ENCODE data around the gene IL1RAPL1. TPM values are rescaled to one million over a fixed set of nuclear protein-coding genes. Genes with fewer than 3 reads are reported as not detected.

Gene IL1RAPL1
- polyA plus RNA-seq, 1 donor from 2014 or later = not detected

- Histone ChIP-seq H3K4me3 (ENCODE audit: low read length) (no peak overlapping the region), H3K27ac (ENCODE audit: low read length) (no peak overlapping the region), H2AFZ (ENCODE audit: low read depth, low read length) (no peak overlapping the region), H3K9ac (ENCODE audit: low read length) (no peak overlapping the region), H3K79me2 (replicated peaks; ENCODE audit: insufficient read depth, low read length) (no peaks in the 10 kb centered on the region), H3K9me2 (ENCODE audit: insufficient read depth, low read length) (no peaks in the 10 kb centered on the region), H3F3A (ENCODE audit: insufficient read depth, low read length, poor library complexity, severe bottlenecking) (no peaks in the 10 kb centered on the region), H3K27me3 (ENCODE audit: insufficient read depth, low read depth, low read length) (no peaks in the 10 kb centered on the region), H3K9me3 (ENCODE audit: low read length) (no peaks in the 10 kb centered on the region), H3K36me3 (ENCODE audit: insufficient read depth, low read length) (no peaks in the 10 kb centered on the region), H3K4me2 (ENCODE audit: low read length) (no peak overlapping the region), H4K20me1 (ENCODE audit: insufficient read depth) (no peaks in the 10 kb centered on the region)
- TF ChIP-seq RAD21 (conservative IDR thresholded peaks at IDR 0.05) (no peak), REST (IDR thresholded peaks at IDR 0.05; ENCODE audit: borderline replicate concordance) (no peak), MXI1 (conservative IDR thresholded peaks at IDR 0.05; ENCODE audit: poor library complexity, severe bottlenecking) (no peak), SMC3 (conservative IDR thresholded peaks at IDR 0.05; ENCODE audit: poor library complexity) (no peak), TAF1 (IDR thresholded peaks at IDR 0.05; ENCODE audit: low read depth) (no peak)
- TF ChIP-seq, protein P1, sequence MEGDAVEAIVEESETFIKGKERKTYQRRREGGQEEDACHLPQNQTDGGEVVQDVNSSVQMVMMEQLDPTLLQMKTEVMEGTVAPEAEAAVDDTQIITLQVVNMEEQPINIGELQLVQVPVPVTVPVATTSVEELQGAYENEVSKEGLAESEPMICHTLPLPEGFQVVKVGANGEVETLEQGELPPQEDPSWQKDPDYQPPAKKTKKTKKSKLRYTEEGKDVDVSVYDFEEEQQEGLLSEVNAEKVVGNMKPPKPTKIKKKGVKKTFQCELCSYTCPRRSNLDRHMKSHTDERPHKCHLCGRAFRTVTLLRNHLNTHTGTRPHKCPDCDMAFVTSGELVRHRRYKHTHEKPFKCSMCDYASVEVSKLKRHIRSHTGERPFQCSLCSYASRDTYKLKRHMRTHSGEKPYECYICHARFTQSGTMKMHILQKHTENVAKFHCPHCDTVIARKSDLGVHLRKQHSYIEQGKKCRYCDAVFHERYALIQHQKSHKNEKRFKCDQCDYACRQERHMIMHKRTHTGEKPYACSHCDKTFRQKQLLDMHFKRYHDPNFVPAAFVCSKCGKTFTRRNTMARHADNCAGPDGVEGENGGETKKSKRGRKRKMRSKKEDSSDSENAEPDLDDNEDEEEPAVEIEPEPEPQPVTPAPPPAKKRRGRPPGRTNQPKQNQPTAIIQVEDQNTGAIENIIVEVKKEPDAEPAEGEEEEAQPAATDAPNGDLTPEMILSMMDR (IDR thresholded peaks at IDR 0.05; ENCODE audit: poor library complexity, severe bottlenecking) = no peak
Measured at GRCh38 chrX:29419774-29420553, 832.7 kb downstream of the IL1RAPL1 start.

DNA sequence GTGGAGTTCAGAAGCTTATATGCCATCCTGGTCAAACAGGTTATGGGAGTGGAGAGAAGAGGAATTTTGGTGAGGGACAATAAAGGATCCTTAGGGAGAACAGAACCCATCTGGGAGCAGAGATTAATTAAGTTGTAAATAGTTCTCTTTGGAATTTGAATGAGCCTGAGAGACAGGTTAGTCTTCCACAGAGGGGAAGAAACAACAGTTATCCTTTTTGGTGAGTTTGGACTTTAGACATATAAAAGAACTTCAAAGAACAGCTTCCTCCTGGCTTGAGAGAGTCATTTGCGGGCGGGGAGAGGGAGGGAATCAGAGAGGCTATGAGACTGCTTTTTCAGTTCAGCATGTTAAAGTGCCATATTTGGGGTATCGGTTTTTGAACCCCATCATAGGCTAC, 834.8 kb downstream of the IL1RAPL1 start:
- Histone ChIP-seq H2AFZ (ENCODE audit: low read depth, low read length) (no peak overlapping the region), H3F3A (ENCODE audit: insufficient read depth, low read length, poor library complexity, severe bottlenecking) (no peaks in the 10 kb centered on the region), H3K4me2 (ENCODE audit: low read length) (no peak overlapping the region), H3K79me2 (replicated peaks; ENCODE audit: insufficient read depth, low read length) (no peaks in the 10 kb centered on the region), H3K9me3 (ENCODE audit: low read length) (no peaks in the 10 kb centered on the region), H3K27me3 (ENCODE audit: insufficient read depth, low read depth, low read length) (no peaks in the 10 kb centered on the region), H3K9me2 (ENCODE audit: insufficient read depth, low read length) (no peaks in the 10 kb centered on the region), H3K9ac (ENCODE audit: low read length) (no peak overlapping the region), H4K20me1 (ENCODE audit: insufficient read depth) (no peaks in the 10 kb centered on the region), H3K36me3 (ENCODE audit: insufficient read depth, low read length) (no peaks in the 10 kb centered on the region), H3K27ac (ENCODE audit: low read length) (no peak overlapping the region), H3K4me3 (ENCODE audit: low read length) (no peak overlapping the region)
- TF ChIP-seq MXI1 (conservative IDR thresholded peaks at IDR 0.05; ENCODE audit: poor library complexity, severe bottlenecking) (no peak), SMC3 (conservative IDR thresholded peaks at IDR 0.05; ENCODE audit: poor library complexity) (no peak), REST (IDR thresholded peaks at IDR 0.05; ENCODE audit: borderline replicate concordance) (no peak), EP300 (conservative IDR thresholded peaks at IDR 0.05; ENCODE audit: poor library complexity, severe bottlenecking) (no peak), RAD21 (conservative IDR thresholded peaks at IDR 0.05) (no peak), TAF1 (IDR thresholded peaks at IDR 0.05; ENCODE audit: low read depth) (no peak)
